Neural progenitor cell (in vitro differentiated cells): Measurements from ENCODE around the gene WDR5. TPM values are rescaled to one million over a fixed set of nuclear protein-coding genes. Genes with fewer than 3 reads are reported as not detected.

Experiments
- DNase-seq: peaks from one replicate; pipeline ENCODE4 v3.0.0-alpha.2; 2016; ENCODE audit warnings: low spot score
- H2AFZ ChIP-seq: fragments of 200-600 bp; sonication (generic); replicated peaks from 2 replicates; pipeline ENCODE4 v1.6.1; 2016; ENCODE audit warnings: antibody characterized with exemption
- H3F3A ChIP-seq: fragments of 200-600 bp; sonication (generic); 2 replicates; pipeline ENCODE4 v1.6.1; 2016; ENCODE audit warnings: antibody characterized with exemption, low read depth
- H3K27ac ChIP-seq: fragments of 200-600 bp; sonication (generic); 2 replicates; pipeline ENCODE4 v1.5.1; 2016; ENCODE audit warnings: mild to moderate bottlenecking
- H3K27me3 ChIP-seq: fragments of 200-600 bp; sonication (generic); 2 replicates; pipeline ENCODE4 v1.6.1; 2016; ENCODE audit warnings: mild to moderate bottlenecking, moderate library complexity
- H3K36me3 ChIP-seq: fragments of 200-600 bp; sonication (generic); 2 replicates; pipeline ENCODE4 v1.5.1; 2016
- H3K4me1 ChIP-seq: fragments of 200-600 bp; sonication (generic); 2 replicates; pipeline ENCODE4 v1.6.1; 2016; ENCODE audit warnings: mixed run types
- H3K4me2 ChIP-seq: fragments of 200-600 bp; sonication (generic); 2 replicates; pipeline ENCODE4 v1.6.1; 2016
- H3K4me3 ChIP-seq: fragments of 200-600 bp; sonication (generic); 2 replicates; pipeline ENCODE4 v1.5.1; 2016
- H3K79me2 ChIP-seq: fragments of 200-600 bp; sonication (generic); 2 replicates; pipeline ENCODE4 v1.6.1; 2016; ENCODE audit warnings: low read depth
- H3K9ac ChIP-seq: fragments of 200-600 bp; sonication (generic); 2 replicates; pipeline ENCODE4 v1.6.1; 2016
- H3K9me3 ChIP-seq: fragments of 200-600 bp; sonication (generic); 2 replicates; pipeline ENCODE4 v1.5.1; 2016; ENCODE audit warnings: low read depth
- H4K20me1 ChIP-seq: fragments of 200-600 bp; sonication (generic); 2 replicates; pipeline ENCODE4 v1.6.1; 2016; ENCODE audit warnings: low read depth
- H3K27ac Mint-ChIP-seq: 3 replicates; pipeline ENCODE4 v1.8.0; 2021; ENCODE audit warnings: mixed read lengths
- H3K27me3 Mint-ChIP-seq: 2 replicates; pipeline ENCODE4 v1.8.0; 2022; ENCODE audit warnings: low read depth, mild to moderate bottlenecking, inconsistent platforms, moderate library complexity, mixed read lengths; ENCODE audit not compliant: insufficient read depth
- H3K36me3 Mint-ChIP-seq: 3 replicates; pipeline ENCODE4 v1.8.0; 2021; ENCODE audit warnings: mixed read lengths
- H3K4me1 Mint-ChIP-seq: 3 replicates; pipeline ENCODE4 v1.8.0; 2021; ENCODE audit warnings: mixed read lengths
- H3K4me3 Mint-ChIP-seq: 3 replicates; pipeline ENCODE4 v1.8.0; 2021; ENCODE audit warnings: mild to moderate bottlenecking, moderate library complexity, mixed read lengths
- H3K9me3 Mint-ChIP-seq: 3 replicates; pipeline ENCODE4 v1.8.0; 2020; ENCODE audit warnings: mixed read lengths
- EZH2 ChIP-seq: fragments of 200-600 bp; sonication (generic); IDR thresholded peaks from 2 replicates; pipeline ENCODE4 v1.6.1; 2017; ENCODE audit warnings: antibody characterized with exemption, mild to moderate bottlenecking, moderate library complexity
- EZH2phosphoT487 ChIP-seq: fragments of 200-600 bp; sonication (generic); IDR thresholded peaks from 2 replicates; pipeline ENCODE4 v1.6.1; 2017; ENCODE audit warnings: antibody characterized with exemption
- total RNA-seq: library from RNA; depleted of rRNA; stranded (reverse); fragments of >200 nt; gene quantifications from 2 replicates; pipeline ENCODE4 v1.2.3, GENCODE V29; 2015; ENCODE audit warnings: low replicate concordance
- TF ChIP-seq, protein P1 (sequence below): fragments of 200-600 bp; sonication (generic); IDR thresholded peaks from 2 replicates; pipeline ENCODE4 v1.5.1; 2017; ENCODE audit warnings: antibody characterized with exemption, mild to moderate bottlenecking

The WDR5 gene
- total RNA-seq, 1 donor from 2014 or later = 26.7 TPM

DNA sequence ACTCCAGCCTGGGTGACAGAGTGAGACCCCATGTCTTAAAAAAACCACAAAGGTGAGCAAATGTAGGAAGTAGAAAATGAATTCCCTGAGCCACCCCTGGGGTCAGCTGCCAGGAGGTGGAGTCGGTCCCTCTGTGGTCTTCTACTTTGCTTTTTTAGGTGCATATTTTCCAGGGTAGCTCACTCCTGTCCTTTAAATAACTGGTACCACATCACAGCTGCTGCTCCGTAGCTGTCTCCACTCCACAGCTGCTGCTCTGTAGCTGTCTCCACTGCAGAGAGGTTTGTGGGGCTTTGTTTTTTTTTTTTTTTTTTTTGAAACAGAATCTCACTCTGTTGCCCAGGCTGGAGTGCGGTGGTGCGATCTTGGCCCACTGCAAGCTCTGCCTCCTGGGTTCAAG, 8.9 kb downstream of the WDR5 start:
- no peak overlapping the region for H3K27ac ChIP-seq
- H3K27ac Mint-ChIP-seq = no peak overlapping the region
- H3K9me3 ChIP-seq = no peaks in the 10 kb centered on the region
- no peak for TF ChIP-seq EZH2
- no peak for TF ChIP-seq EZH2phosphoT487
- TF ChIP-seq, protein P1, sequence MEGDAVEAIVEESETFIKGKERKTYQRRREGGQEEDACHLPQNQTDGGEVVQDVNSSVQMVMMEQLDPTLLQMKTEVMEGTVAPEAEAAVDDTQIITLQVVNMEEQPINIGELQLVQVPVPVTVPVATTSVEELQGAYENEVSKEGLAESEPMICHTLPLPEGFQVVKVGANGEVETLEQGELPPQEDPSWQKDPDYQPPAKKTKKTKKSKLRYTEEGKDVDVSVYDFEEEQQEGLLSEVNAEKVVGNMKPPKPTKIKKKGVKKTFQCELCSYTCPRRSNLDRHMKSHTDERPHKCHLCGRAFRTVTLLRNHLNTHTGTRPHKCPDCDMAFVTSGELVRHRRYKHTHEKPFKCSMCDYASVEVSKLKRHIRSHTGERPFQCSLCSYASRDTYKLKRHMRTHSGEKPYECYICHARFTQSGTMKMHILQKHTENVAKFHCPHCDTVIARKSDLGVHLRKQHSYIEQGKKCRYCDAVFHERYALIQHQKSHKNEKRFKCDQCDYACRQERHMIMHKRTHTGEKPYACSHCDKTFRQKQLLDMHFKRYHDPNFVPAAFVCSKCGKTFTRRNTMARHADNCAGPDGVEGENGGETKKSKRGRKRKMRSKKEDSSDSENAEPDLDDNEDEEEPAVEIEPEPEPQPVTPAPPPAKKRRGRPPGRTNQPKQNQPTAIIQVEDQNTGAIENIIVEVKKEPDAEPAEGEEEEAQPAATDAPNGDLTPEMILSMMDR = no peak
- H3K4me1 Mint-ChIP-seq = no peaks in the 10 kb centered on the region
- H3K9ac ChIP-seq = no peak overlapping the region
- no peaks in the 10 kb centered on the region for H3F3A ChIP-seq
- H3K9me3 Mint-ChIP-seq = no peaks in the 10 kb centered on the region
- H3K79me2 ChIP-seq = peaks cover 21% of the 10 kb centered on the region
- peaks cover 27% of the 10 kb centered on the region for H4K20me1 ChIP-seq
- H3K4me1 ChIP-seq = no peaks in the 10 kb centered on the region
- H3K27me3 Mint-ChIP-seq = no peaks in the 10 kb centered on the region
- no peak overlapping the region for H3K4me3 ChIP-seq
- H3K4me2 ChIP-seq = no peak overlapping the region
- H3K36me3 ChIP-seq = no peaks in the 10 kb centered on the region
- no peak overlapping the region for H3K4me3 Mint-ChIP-seq
- no peak for DNase-seq
- peaks cover 42% of the 10 kb centered on the region for H3K36me3 Mint-ChIP-seq
- no peaks in the 10 kb centered on the region for H3K27me3 ChIP-seq
- no peak overlapping the region for H2AFZ ChIP-seq

DNA sequence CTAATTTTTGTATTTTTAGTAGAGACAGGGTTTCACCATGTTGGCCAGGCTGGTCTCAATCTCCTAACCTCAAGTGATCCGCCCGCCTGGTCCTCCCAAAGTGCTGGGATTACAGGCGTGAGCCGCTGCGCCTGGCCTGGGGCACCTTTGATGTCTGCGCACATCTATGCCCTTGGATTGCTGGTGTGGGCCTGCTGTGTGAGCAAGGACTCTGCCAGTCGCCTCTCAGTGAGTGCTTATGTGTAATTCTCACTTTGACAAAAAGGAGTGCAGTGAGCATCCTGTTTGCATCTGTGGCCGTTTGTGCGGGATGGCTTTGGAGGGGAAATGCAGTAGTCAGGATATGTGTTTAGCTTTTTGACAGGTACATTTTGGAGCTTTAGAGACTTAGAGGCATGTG, 9.4 kb downstream of the WDR5 start:
- Mint-ChIP-seq H3K27ac (no peak overlapping the region), H3K27me3 (no peaks in the 10 kb centered on the region), H3K36me3 (peaks cover 42% of the 10 kb centered on the region), H3K9me3 (no peaks in the 10 kb centered on the region), H3K4me1 (no peaks in the 10 kb centered on the region), H3K4me3 (no peak overlapping the region)
- Histone ChIP-seq H3K27ac (no peak overlapping the region), H3K9ac (no peak overlapping the region), H3F3A (no peaks in the 10 kb centered on the region), H3K4me1 (no peaks in the 10 kb centered on the region), H3K27me3 (no peaks in the 10 kb centered on the region), H3K4me2 (no peak overlapping the region), H3K36me3 (no peaks in the 10 kb centered on the region), H2AFZ (no peak overlapping the region), H3K4me3 (no peak overlapping the region), H3K9me3 (no peaks in the 10 kb centered on the region), H3K79me2 (peaks cover 16% of the 10 kb centered on the region), H4K20me1 (peaks cover 24% of the 10 kb centered on the region)
- TF ChIP-seq EZH2 = no peak
- TF ChIP-seq EZH2phosphoT487 = no peak
- TF ChIP-seq, protein P1 = no peak
- no peak for DNase-seq

DNA sequence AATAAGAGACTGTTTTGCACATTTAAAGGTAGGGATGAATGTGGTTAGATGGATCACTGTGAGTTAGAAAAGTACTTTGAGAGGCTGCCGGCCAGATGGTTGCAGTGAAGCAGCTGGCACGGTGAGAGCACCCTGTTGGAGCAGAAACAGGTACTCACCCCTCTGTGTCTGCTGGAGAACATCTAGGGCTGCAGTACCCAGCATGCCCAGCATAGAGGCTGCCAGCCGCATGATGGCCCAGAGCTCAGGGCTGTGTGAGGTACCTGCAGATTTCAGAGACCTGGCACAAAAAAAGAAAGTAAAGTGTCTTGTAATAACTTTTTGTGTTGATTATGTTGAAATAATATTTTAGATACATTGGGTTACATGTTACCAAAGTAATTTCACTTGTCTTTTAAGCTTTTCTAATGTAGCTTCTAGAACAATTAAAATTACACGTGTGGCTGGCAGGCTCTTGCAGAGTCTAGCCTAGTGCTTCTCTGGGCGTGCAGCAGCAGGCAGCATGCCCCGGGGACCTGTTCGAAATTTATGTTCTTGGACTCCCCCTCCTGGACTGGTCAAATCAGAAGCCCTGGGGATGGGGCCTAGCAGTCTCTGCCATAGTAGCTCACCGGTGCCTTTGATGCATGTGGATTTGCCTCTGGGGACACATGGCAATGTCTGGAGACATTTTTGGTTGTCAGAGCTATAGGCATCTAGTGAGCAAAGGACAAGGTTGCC, 11.1 kb downstream of the WDR5 start:
- Histone ChIP-seq H3K27me3 (no peaks in the 10 kb centered on the region), H3K9ac (no peak overlapping the region), H3K4me3 (no peak overlapping the region), H3K4me2 (no peak overlapping the region), H3K36me3 (no peaks in the 10 kb centered on the region), H3K4me1 (no peaks in the 10 kb centered on the region), H3F3A (no peaks in the 10 kb centered on the region), H4K20me1 (peaks cover 13% of the 10 kb centered on the region), H3K27ac (no peak overlapping the region), H2AFZ (no peak overlapping the region), H3K9me3 (no peaks in the 10 kb centered on the region), H3K79me2 (peaks cover 6% of the 10 kb centered on the region)
- TF ChIP-seq, protein P1 = no peak
- no peak for TF ChIP-seq EZH2phosphoT487
- TF ChIP-seq EZH2 = no peak
- no peak for DNase-seq
- H3K27ac Mint-ChIP-seq = no peak overlapping the region
- H3K36me3 Mint-ChIP-seq = peaks cover 33% of the 10 kb centered on the region
- H3K27me3 Mint-ChIP-seq = no peaks in the 10 kb centered on the region
- no peak overlapping the region for H3K4me3 Mint-ChIP-seq
- no peaks in the 10 kb centered on the region for H3K9me3 Mint-ChIP-seq
- peaks cover 8% of the 10 kb centered on the region for H3K4me1 Mint-ChIP-seq
